H1 (cell line): ENCODE data around the gene LYRM4. TPM values are rescaled to one million over a fixed set of nuclear protein-coding genes. Genes with fewer than 3 reads are reported as not detected.

Experiments used
- CTCF ChIA-PET: fragments of 300-600 bp; sonication (Branson Sonifier 250); formaldehyde crosslinking; loops from one replicate; lab custom pipeline; 2021; ENCODE audit not compliant: partially characterized antibody; lab: Charles Lee
- POLR2A ChIA-PET: fragments of 300-600 bp; sonication (Branson Sonifier 250); formaldehyde crosslinking; loops from one replicate; lab custom pipeline; 2021; ENCODE audit warnings: inconsistent platforms; ENCODE audit not compliant: partially characterized antibody; lab: Charles Lee
- DNase-seq, 2 experiments: peaks; one replicate each; pipeline versions ENCODE4 v3.0.0 to v3.0.0-alpha.2; 2010 to 2022; ENCODE audit warnings: low spot score in 2 of 2, low read depth in 1 of 2, mixed read lengths in 1 of 2
- FAIRE-seq: peaks from 2 replicates; lab custom pipeline; 2011; peaks lifted over from hg19 to GRCh38; lab: Jason Lieb, UNC
- H2AFZ ChIP-seq: 2 replicates; pipeline ENCODE4 v1.8.1; 2012; ENCODE audit warnings: low read length, inconsistent platforms
- H2AK5ac ChIP-seq: 2 replicates; pipeline ENCODE4 v1.6.1; 2013; ENCODE audit warnings: low read depth, low read length
- H2BK120ac ChIP-seq: replicated peaks from 2 replicates; pipeline ENCODE3; 2013; ENCODE audit warnings: low read depth, low read length, inconsistent platforms
- H2BK12ac ChIP-seq: 2 replicates; pipeline ENCODE4 v1.6.1; 2013; ENCODE audit warnings: low read depth, low read length
- H2BK15ac ChIP-seq: 2 replicates; pipeline ENCODE4 v1.6.1; 2013; ENCODE audit warnings: low read length
- H2BK20ac ChIP-seq: 2 replicates; pipeline ENCODE4 v1.6.1; 2013; ENCODE audit warnings: low read length
- H2BK5ac ChIP-seq: 2 replicates; pipeline ENCODE4 v1.6.1; 2013; ENCODE audit warnings: low read depth, low read length
- H3K14ac ChIP-seq: 2 replicates; pipeline ENCODE4 v1.6.1; 2013; ENCODE audit warnings: inconsistent platforms; ENCODE audit not compliant: insufficient read length
- H3K18ac ChIP-seq: 2 replicates; pipeline ENCODE4 v1.6.1; 2013; ENCODE audit warnings: low read length; ENCODE audit errors: extremely low read depth
- H3K23ac ChIP-seq: 2 replicates; pipeline ENCODE4 v1.6.1; 2013; ENCODE audit warnings: inconsistent platforms; ENCODE audit not compliant: insufficient read length
- H3K23me2 ChIP-seq: 2 replicates; pipeline ENCODE4 v1.6.1; 2013; ENCODE audit warnings: low read depth, low read length
- H3K27ac ChIP-seq: 2 replicates; pipeline ENCODE4 v1.6.1; 2011; ENCODE audit warnings: low read depth, low read length, inconsistent platforms
- H3K27me3 ChIP-seq, 4 experiments: replicated peaks in 1 of 4; 1 replicate in 1 of 4; 2 replicates in 3 of 4; pipeline versions ENCODE4 v1.6.1 to v1.8.1; 2011 to 2013; ENCODE audit warnings: low read length in 3 of 4, mild to moderate bottlenecking in 3 of 4, inconsistent platforms in 2 of 4, mixed read lengths in 2 of 4, moderate library complexity in 1 of 4; ENCODE audit not compliant: control insufficient read depth in 3 of 4, insufficient read depth in 3 of 4; ENCODE audit errors: extremely low read depth in 1 of 4
- H3K36me3 ChIP-seq, 4 experiments: 2 replicates each; pipeline versions ENCODE4 v1.6.1 to v1.8.1; 2011 to 2013; ENCODE audit warnings: mild to moderate bottlenecking in 4 of 4, low read length in 3 of 4, moderate library complexity in 2 of 4, control low read depth in 1 of 4, inconsistent platforms in 1 of 4; ENCODE audit not compliant: insufficient read depth in 4 of 4, control insufficient read depth in 2 of 4
- H3K4ac ChIP-seq: replicated peaks from 2 replicates; pipeline ENCODE3; 2013; ENCODE audit warnings: low read length, low read depth, mixed read lengths, inconsistent platforms; ENCODE audit not compliant: insufficient read length
- H3K4me1 ChIP-seq, 4 experiments: replicated peaks in 1 of 4; 1 replicate in 1 of 4; 2 replicates in 3 of 4; pipeline versions ENCODE4 v1.6.1 to v1.8.1; 2011 to 2013; ENCODE audit warnings: low read length in 3 of 4, inconsistent platforms in 2 of 4, mixed read lengths in 1 of 4; ENCODE audit not compliant: insufficient read depth in 4 of 4, control insufficient read depth in 3 of 4
- H3K4me2 ChIP-seq, 2 experiments: 2 replicates each; pipeline versions ENCODE4 v1.6.1 to v1.8.1; 2011 to 2013; ENCODE audit warnings: low read depth in 2 of 2, low read length in 2 of 2, control low read depth in 1 of 2, inconsistent platforms in 1 of 2, mild to moderate bottlenecking in 1 of 2; ENCODE audit not compliant: insufficient read depth in 1 of 2
- H3K4me3 ChIP-seq, 4 experiments: fragments of 200-600, 300-600 bp in 1 of 4; sonication (generic), shearing (Covaris generic), sonication (Bioruptor Twin) in 1 of 4; 2 replicates each; pipeline versions ENCODE4 v1.5.1 to v1.8.1; 2011 to 2016; ENCODE audit warnings: low read length in 4 of 4, low read depth in 3 of 4, control low read depth in 2 of 4, inconsistent platforms in 2 of 4, mild to moderate bottlenecking in 2 of 4, mixed read lengths in 1 of 4, moderate library complexity in 1 of 4; ENCODE audit not compliant: insufficient read depth in 2 of 4; ENCODE audit errors: extremely low read depth in 1 of 4
- H3K56ac ChIP-seq: replicated peaks from 2 replicates; pipeline ENCODE3; 2013; ENCODE audit warnings: low read depth, mild to moderate bottlenecking, mixed read lengths, low read length, inconsistent platforms; ENCODE audit not compliant: insufficient read length
- H3K79me1 ChIP-seq: 2 replicates; pipeline ENCODE4 v1.6.1; 2013; ENCODE audit warnings: low read depth, low read length, control low read depth
- H3K79me2 ChIP-seq, 2 experiments: 2 replicates each; pipeline versions ENCODE4 v1.6.1 to v1.8.1; 2012 to 2013; ENCODE audit warnings: low read length in 2 of 2, mild to moderate bottlenecking in 2 of 2, inconsistent platforms in 1 of 2; ENCODE audit not compliant: insufficient read depth in 2 of 2, control insufficient read depth in 1 of 2
- H3K9ac ChIP-seq, 4 experiments: replicated peaks in 1 of 4; 1 replicate in 1 of 4; 2 replicates in 3 of 4; pipeline versions ENCODE4 v1.6.1 to v1.8.1; 2011 to 2013; ENCODE audit warnings: low read depth in 3 of 4, low read length in 3 of 4, control low read depth in 2 of 4, mild to moderate bottlenecking in 2 of 4, moderate library complexity in 2 of 4, inconsistent platforms in 1 of 4; ENCODE audit errors: extremely low read depth in 1 of 4
- H3K9me3 ChIP-seq, 2 experiments: 2 replicates each; pipeline versions ENCODE4 v1.6.1 to v1.8.1; 2012 to 2013; ENCODE audit warnings: mild to moderate bottlenecking in 2 of 2, moderate library complexity in 2 of 2, control low read depth in 1 of 2, inconsistent platforms in 1 of 2, low read depth in 1 of 2, low read length in 1 of 2, mixed read lengths in 1 of 2; ENCODE audit not compliant: insufficient read depth in 2 of 2
- H4K20me1 ChIP-seq, 2 experiments: replicated peaks in 1 of 2; 2 replicates each; pipeline versions ENCODE3 to v1.8.1; 2011 to 2013; ENCODE audit warnings: inconsistent platforms in 2 of 2, low read length in 2 of 2, mild to moderate bottlenecking in 1 of 2; ENCODE audit not compliant: insufficient read depth in 2 of 2, control insufficient read depth in 1 of 2
- H4K5ac ChIP-seq: 2 replicates; pipeline ENCODE4 v1.6.1; 2013; ENCODE audit warnings: low read length, low read depth, mixed read lengths, inconsistent platforms; ENCODE audit not compliant: insufficient read length
- H4K8ac ChIP-seq: 2 replicates; pipeline ENCODE4 v1.8.0; 2013; ENCODE audit warnings: mild to moderate bottlenecking, moderate library complexity, low read length, inconsistent platforms; ENCODE audit not compliant: insufficient read depth; ENCODE audit errors: extremely low read depth
- H4K91ac ChIP-seq: replicated peaks from 2 replicates; pipeline ENCODE3; 2013; ENCODE audit warnings: low read length, mixed read lengths, inconsistent platforms; ENCODE audit not compliant: insufficient read length
- MAFK ChIP-seq: IDR thresholded peaks from 2 replicates; pipeline ENCODE4 v1.6.1; 2012; ENCODE audit warnings: low read depth, mild to moderate bottlenecking, improper control_type of control experiment, low read length
- SRF ChIP-seq: IDR thresholded peaks from 2 replicates; pipeline ENCODE4 v1.6.1; 2011; ENCODE audit warnings: mild to moderate bottlenecking, low read depth, low read length, moderate library complexity
- WGBS, 2 experiments: shearing (Covaris generic) in 1 of 2; methylation state at CpG; one replicate each; pipeline versions ENCODE4 v1.1.6 to v1.1.7; 2013 to 2015; ENCODE audit warnings: low lambda C conversion rate in 2 of 2, mixed read lengths in 2 of 2, inconsistent platforms in 1 of 2, low coverage in 1 of 2, missing lambda C conversion rate in 1 of 2; ENCODE audit not compliant: insufficient replicate concordance in 2 of 2, insufficient coverage in 1 of 2, insufficient read length in 1 of 2; ENCODE audit errors: extremely low coverage in 1 of 2, missing lambda C conversion rate in 1 of 2; 5-methylcytosine and 5-hydroxymethylcytosine counted together
- polyA plus RNA-seq, 7 experiments: library from polyadenylated mRNA; depleted of rRNA in 3 of 7; stranded (reverse) in 5 of 7; unstranded in 2 of 7; fragments of >200 nt in 5 of 7; fragments of 200-250 nt in 2 of 7; gene quantifications; 1 replicate in 5 of 7; 2 replicates in 1 of 7; 4 replicates in 1 of 7; pipeline versions ENCODE4 v1.2.1 to v1.2.3, GENCODE V29; 2011 to 2013; ENCODE audit warnings: missing spikeins in 2 of 7, mixed read lengths in 2 of 7
- total RNA-seq: library from RNA; stranded (reverse); fragmentation: NEBNext Ultra II Directional; extraction: Animal tissue kit (Norgen Biotek cat#: 25700); gene quantifications from 2 replicates; pipeline ENCODE4 v1.2.1, GENCODE V29; 2021

LYRM4 gene
- total and polyA plus RNA-seq, 2 of the 8 experiments (the other 6 are each of a cell fraction or from before 2014, with no cell fraction given): 56.6 to 62.8 TPM

GRCh38 chr6:5130135-5130866 lies 130.4 kb downstream of the LYRM4 start:
- Histone ChIP-seq H2BK5ac (no peak overlapping the region), H2BK20ac (no peak overlapping the region), H3K14ac (no peak overlapping the region), H3K4me2 (no peak overlapping the region), H3K9me3 (no peaks in the 10 kb centered on the region), H4K91ac (peak overlapping the region; percentile 30), H3K27ac (no peak overlapping the region), H3K79me2 (no peaks in the 10 kb centered on the region), H4K5ac (no peak overlapping the region), H3K79me1 (no peaks in the 10 kb centered on the region), H3K18ac (no peak overlapping the region), H2AFZ (no peak overlapping the region), H3K9ac (no peak overlapping the region), H4K20me1 (peaks cover 2% of the 10 kb centered on the region in 2 experiments), H3K4me1 (peaks cover 0 to 14% (median 11%) of the 10 kb centered on the region in 4 experiments; a peak in 5 of 7 replicates), H3K4me3 (no peak overlapping the region), H3K36me3 (no peaks in the 10 kb centered on the region), H3K4ac (no peak overlapping the region), H3K27me3 (no peaks in the 10 kb centered on the region), H2BK120ac (no peak overlapping the region), H3K23me2 (no peaks in the 10 kb centered on the region), H3K56ac (no peak overlapping the region), H4K8ac (no peak overlapping the region), H3K23ac (no peak overlapping the region), H2BK12ac (no peak overlapping the region), H2BK15ac (no peak overlapping the region), H2AK5ac (no peak overlapping the region)
- no peak for TF ChIP-seq SRF
- TF ChIP-seq MAFK: peak; percentile 37; the same call in 1 of the 2 replicates
- 83% methylated on average over 10 of the region's 10 CpGs; no CpG with 5 or more reads in 1 of the 2 experiments for WGBS, 2 experiments
- ChIA-PET CTCF (interaction anchor here (0.5 to 1.0 kb wide), 3 partner anchors 13 to 221 kb away, joined by 3 to 4 read pairs (median 3); no protein-coding TSS in a partner anchor), POLR2A (no interaction called here)
- no peak for DNase-seq
- no peak for FAIRE-seq
